H1 (cell line): ENCODE data around the gene EDA. TPM values are rescaled to one million over a fixed set of nuclear protein-coding genes. Genes with fewer than 3 reads are reported as not detected.

Experiments
- CTCF ChIA-PET: fragments of 300-600 bp; sonication (Branson Sonifier 250); formaldehyde crosslinking; loops from one replicate; lab custom pipeline; 2021; ENCODE audit not compliant: partially characterized antibody; lab: Charles Lee
- POLR2A ChIA-PET: fragments of 300-600 bp; sonication (Branson Sonifier 250); formaldehyde crosslinking; loops from one replicate; lab custom pipeline; 2021; ENCODE audit warnings: inconsistent platforms; ENCODE audit not compliant: partially characterized antibody; lab: Charles Lee
- DNase-seq, 2 experiments: peaks; one replicate each; pipeline versions ENCODE4 v3.0.0 to v3.0.0-alpha.2; 2010 to 2022; ENCODE audit warnings: low spot score in 2 of 2, low read depth in 1 of 2, mixed read lengths in 1 of 2
- FAIRE-seq: peaks from 2 replicates; lab custom pipeline; 2011; peaks lifted over from hg19 to GRCh38; lab: Jason Lieb, UNC
- H2AFZ ChIP-seq: 2 replicates; pipeline ENCODE4 v1.8.1; 2012; ENCODE audit warnings: low read length, inconsistent platforms
- H2AK5ac ChIP-seq: 2 replicates; pipeline ENCODE4 v1.6.1; 2013; ENCODE audit warnings: low read depth, low read length
- H2BK120ac ChIP-seq: replicated peaks from 2 replicates; pipeline ENCODE3; 2013; ENCODE audit warnings: low read depth, low read length, inconsistent platforms
- H2BK12ac ChIP-seq: 2 replicates; pipeline ENCODE4 v1.6.1; 2013; ENCODE audit warnings: low read depth, low read length
- H2BK15ac ChIP-seq: 2 replicates; pipeline ENCODE4 v1.6.1; 2013; ENCODE audit warnings: low read length
- H2BK20ac ChIP-seq: 2 replicates; pipeline ENCODE4 v1.6.1; 2013; ENCODE audit warnings: low read length
- H2BK5ac ChIP-seq: 2 replicates; pipeline ENCODE4 v1.6.1; 2013; ENCODE audit warnings: low read depth, low read length
- H3K14ac ChIP-seq: 2 replicates; pipeline ENCODE4 v1.6.1; 2013; ENCODE audit warnings: inconsistent platforms; ENCODE audit not compliant: insufficient read length
- H3K18ac ChIP-seq: 2 replicates; pipeline ENCODE4 v1.6.1; 2013; ENCODE audit warnings: low read length; ENCODE audit errors: extremely low read depth
- H3K23ac ChIP-seq: 2 replicates; pipeline ENCODE4 v1.6.1; 2013; ENCODE audit warnings: inconsistent platforms; ENCODE audit not compliant: insufficient read length
- H3K23me2 ChIP-seq: 2 replicates; pipeline ENCODE4 v1.6.1; 2013; ENCODE audit warnings: low read depth, low read length
- H3K27ac ChIP-seq: 2 replicates; pipeline ENCODE4 v1.6.1; 2011; ENCODE audit warnings: low read depth, low read length, inconsistent platforms
- H3K27me3 ChIP-seq, 4 experiments: replicated peaks in 1 of 4; 1 replicate in 1 of 4; 2 replicates in 3 of 4; pipeline versions ENCODE4 v1.6.1 to v1.8.1; 2011 to 2013; ENCODE audit warnings: low read length in 3 of 4, mild to moderate bottlenecking in 3 of 4, inconsistent platforms in 2 of 4, mixed read lengths in 2 of 4, moderate library complexity in 1 of 4; ENCODE audit not compliant: control insufficient read depth in 3 of 4, insufficient read depth in 3 of 4; ENCODE audit errors: extremely low read depth in 1 of 4
- H3K36me3 ChIP-seq, 4 experiments: 2 replicates each; pipeline versions ENCODE4 v1.6.1 to v1.8.1; 2011 to 2013; ENCODE audit warnings: mild to moderate bottlenecking in 4 of 4, low read length in 3 of 4, moderate library complexity in 2 of 4, control low read depth in 1 of 4, inconsistent platforms in 1 of 4; ENCODE audit not compliant: insufficient read depth in 4 of 4, control insufficient read depth in 2 of 4
- H3K4ac ChIP-seq: replicated peaks from 2 replicates; pipeline ENCODE3; 2013; ENCODE audit warnings: low read length, low read depth, mixed read lengths, inconsistent platforms; ENCODE audit not compliant: insufficient read length
- H3K4me1 ChIP-seq, 4 experiments: replicated peaks in 1 of 4; 1 replicate in 1 of 4; 2 replicates in 3 of 4; pipeline versions ENCODE4 v1.6.1 to v1.8.1; 2011 to 2013; ENCODE audit warnings: low read length in 3 of 4, inconsistent platforms in 2 of 4, mixed read lengths in 1 of 4; ENCODE audit not compliant: insufficient read depth in 4 of 4, control insufficient read depth in 3 of 4
- H3K4me2 ChIP-seq, 2 experiments: 2 replicates each; pipeline versions ENCODE4 v1.6.1 to v1.8.1; 2011 to 2013; ENCODE audit warnings: low read depth in 2 of 2, low read length in 2 of 2, control low read depth in 1 of 2, inconsistent platforms in 1 of 2, mild to moderate bottlenecking in 1 of 2; ENCODE audit not compliant: insufficient read depth in 1 of 2
- H3K4me3 ChIP-seq, 4 experiments: fragments of 200-600, 300-600 bp in 1 of 4; sonication (generic), shearing (Covaris generic), sonication (Bioruptor Twin) in 1 of 4; 2 replicates each; pipeline versions ENCODE4 v1.5.1 to v1.8.1; 2011 to 2016; ENCODE audit warnings: low read length in 4 of 4, low read depth in 3 of 4, control low read depth in 2 of 4, inconsistent platforms in 2 of 4, mild to moderate bottlenecking in 2 of 4, mixed read lengths in 1 of 4, moderate library complexity in 1 of 4; ENCODE audit not compliant: insufficient read depth in 2 of 4; ENCODE audit errors: extremely low read depth in 1 of 4
- H3K56ac ChIP-seq: replicated peaks from 2 replicates; pipeline ENCODE3; 2013; ENCODE audit warnings: low read depth, mild to moderate bottlenecking, mixed read lengths, low read length, inconsistent platforms; ENCODE audit not compliant: insufficient read length
- H3K79me1 ChIP-seq: 2 replicates; pipeline ENCODE4 v1.6.1; 2013; ENCODE audit warnings: low read depth, low read length, control low read depth
- H3K79me2 ChIP-seq, 2 experiments: 2 replicates each; pipeline versions ENCODE4 v1.6.1 to v1.8.1; 2012 to 2013; ENCODE audit warnings: low read length in 2 of 2, mild to moderate bottlenecking in 2 of 2, inconsistent platforms in 1 of 2; ENCODE audit not compliant: insufficient read depth in 2 of 2, control insufficient read depth in 1 of 2
- H3K9ac ChIP-seq, 4 experiments: replicated peaks in 1 of 4; 1 replicate in 1 of 4; 2 replicates in 3 of 4; pipeline versions ENCODE4 v1.6.1 to v1.8.1; 2011 to 2013; ENCODE audit warnings: low read depth in 3 of 4, low read length in 3 of 4, control low read depth in 2 of 4, mild to moderate bottlenecking in 2 of 4, moderate library complexity in 2 of 4, inconsistent platforms in 1 of 4; ENCODE audit errors: extremely low read depth in 1 of 4
- H3K9me3 ChIP-seq, 2 experiments: 2 replicates each; pipeline versions ENCODE4 v1.6.1 to v1.8.1; 2012 to 2013; ENCODE audit warnings: mild to moderate bottlenecking in 2 of 2, moderate library complexity in 2 of 2, control low read depth in 1 of 2, inconsistent platforms in 1 of 2, low read depth in 1 of 2, low read length in 1 of 2, mixed read lengths in 1 of 2; ENCODE audit not compliant: insufficient read depth in 2 of 2
- H4K20me1 ChIP-seq, 2 experiments: replicated peaks in 1 of 2; 2 replicates each; pipeline versions ENCODE3 to v1.8.1; 2011 to 2013; ENCODE audit warnings: inconsistent platforms in 2 of 2, low read length in 2 of 2, mild to moderate bottlenecking in 1 of 2; ENCODE audit not compliant: insufficient read depth in 2 of 2, control insufficient read depth in 1 of 2
- H4K5ac ChIP-seq: 2 replicates; pipeline ENCODE4 v1.6.1; 2013; ENCODE audit warnings: low read length, low read depth, mixed read lengths, inconsistent platforms; ENCODE audit not compliant: insufficient read length
- H4K8ac ChIP-seq: 2 replicates; pipeline ENCODE4 v1.8.0; 2013; ENCODE audit warnings: mild to moderate bottlenecking, moderate library complexity, low read length, inconsistent platforms; ENCODE audit not compliant: insufficient read depth; ENCODE audit errors: extremely low read depth
- H4K91ac ChIP-seq: replicated peaks from 2 replicates; pipeline ENCODE3; 2013; ENCODE audit warnings: low read length, mixed read lengths, inconsistent platforms; ENCODE audit not compliant: insufficient read length
- CTBP2 ChIP-seq: IDR thresholded peaks from 2 replicates; pipeline ENCODE4 v1.7.0; 2011; ENCODE audit warnings: borderline replicate concordance, mild to moderate bottlenecking, moderate library complexity, mixed read lengths, low read length; ENCODE audit not compliant: insufficient read depth, insufficient read length
- EP300 ChIP-seq, 2 experiments: IDR thresholded peaks; 1 replicate in 1 of 2; 2 replicates in 1 of 2; pipeline ENCODE4 v1.6.1; 2011 to 2012; ENCODE audit warnings: low read depth in 2 of 2, low read length in 2 of 2, mild to moderate bottlenecking in 2 of 2, borderline replicate concordance in 1 of 2, inconsistent platforms in 1 of 2, moderate library complexity in 1 of 2
- POU5F1 ChIP-seq: IDR thresholded peaks from 2 replicates; pipeline ENCODE4 v1.6.1; 2011; ENCODE audit warnings: low read depth, mild to moderate bottlenecking, low read length, moderate library complexity
- SUZ12 ChIP-seq: fragments of 200-600 bp; sonication (generic); IDR thresholded peaks from 2 replicates; pipeline ENCODE4 v1.6.1; 2012; ENCODE audit warnings: mild to moderate bottlenecking, inconsistent platforms, low read length, moderate library complexity, mixed read lengths
- ZNF274 ChIP-seq: IDR thresholded peaks from 2 replicates; pipeline ENCODE4 v1.7.0; 2012; ENCODE audit warnings: low read length, borderline replicate concordance; ENCODE audit errors: extremely low read depth
- WGBS, 2 experiments: shearing (Covaris generic) in 1 of 2; methylation state at CpG; one replicate each; pipeline versions ENCODE4 v1.1.6 to v1.1.7; 2013 to 2015; ENCODE audit warnings: low lambda C conversion rate in 2 of 2, mixed read lengths in 2 of 2, inconsistent platforms in 1 of 2, low coverage in 1 of 2, missing lambda C conversion rate in 1 of 2; ENCODE audit not compliant: insufficient replicate concordance in 2 of 2, insufficient coverage in 1 of 2, insufficient read length in 1 of 2; ENCODE audit errors: extremely low coverage in 1 of 2, missing lambda C conversion rate in 1 of 2; 5-methylcytosine and 5-hydroxymethylcytosine counted together
- polyA plus RNA-seq, 7 experiments: library from polyadenylated mRNA; depleted of rRNA in 3 of 7; stranded (reverse) in 5 of 7; unstranded in 2 of 7; fragments of >200 nt in 5 of 7; fragments of 200-250 nt in 2 of 7; gene quantifications; 1 replicate in 5 of 7; 2 replicates in 1 of 7; 4 replicates in 1 of 7; pipeline versions ENCODE4 v1.2.1 to v1.2.3, GENCODE V29; 2011 to 2013; ENCODE audit warnings: missing spikeins in 2 of 7, mixed read lengths in 2 of 7
- total RNA-seq: library from RNA; stranded (reverse); fragmentation: NEBNext Ultra II Directional; extraction: Animal tissue kit (Norgen Biotek cat#: 25700); gene quantifications from 2 replicates; pipeline ENCODE4 v1.2.1, GENCODE V29; 2021

EDA gene
- total and polyA plus RNA-seq, 2 of the 8 experiments (the other 6 are each of a cell fraction or from before 2014, with no cell fraction given): 7.5 to 10.5 TPM

DNA sequence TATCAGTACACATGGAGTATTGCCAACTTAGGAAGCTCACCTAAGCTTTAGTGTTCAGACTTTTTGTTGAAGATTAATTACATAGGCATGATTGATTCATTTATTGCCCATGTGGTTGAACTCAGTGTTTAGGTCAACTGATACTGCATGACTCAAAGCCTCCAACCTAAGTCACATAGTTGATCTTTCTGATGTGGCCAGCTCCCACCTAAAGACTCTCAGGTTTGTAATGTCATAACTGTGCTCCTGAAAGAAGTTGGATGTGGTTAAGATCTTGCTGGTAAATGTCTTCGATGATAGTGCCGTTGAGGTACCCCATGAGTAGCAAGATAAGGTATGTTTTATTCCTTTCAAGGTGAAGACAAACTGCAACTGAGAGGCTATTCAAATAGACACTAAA lies 192.5 kb downstream of the EDA start:
- no peak overlapping the region for H3K27ac ChIP-seq
- DNase-seq: no peak
- no peaks in the 10 kb centered on the region for H3K79me2 ChIP-seq
- CTCF ChIA-PET: no interaction called here
- no peak overlapping the region for H2AK5ac ChIP-seq
- H3K4me2 ChIP-seq: no peak overlapping the region
- POLR2A ChIA-PET: no interaction called here
- H3K56ac ChIP-seq: no peak overlapping the region
- H3K79me1 ChIP-seq: no peaks in the 10 kb centered on the region; the same call in 1 of the 2 replicates
- H3K4me3 ChIP-seq: no peak overlapping the region
- no peaks in the 10 kb centered on the region for H3K23me2 ChIP-seq
- WGBS, 2 experiments: 96% methylated on average over 2 of the region's 2 CpGs; no CpG with 5 or more reads in 1 of the 2 experiments
- no peak overlapping the region for H3K23ac ChIP-seq
- H3K14ac ChIP-seq: no peak overlapping the region
- FAIRE-seq: no peak
- H2BK5ac ChIP-seq: no peak overlapping the region
- no peak overlapping the region for H2BK20ac ChIP-seq
- H2BK15ac ChIP-seq: no peak overlapping the region
- no peaks in the 10 kb centered on the region for H3K27me3 ChIP-seq
- no peaks in the 10 kb centered on the region for H3K9me3 ChIP-seq
- H4K8ac ChIP-seq: no peak overlapping the region
- no peaks in the 10 kb centered on the region for H4K20me1 ChIP-seq
- no peak overlapping the region for H3K4ac ChIP-seq
- no peak overlapping the region for H4K91ac ChIP-seq
- no peaks in the 10 kb centered on the region for H3K36me3 ChIP-seq
- no peaks in the 10 kb centered on the region for H3K4me1 ChIP-seq
- H2BK12ac ChIP-seq: no peak overlapping the region
- H2BK120ac ChIP-seq: no peak overlapping the region
- H2AFZ ChIP-seq: no peak overlapping the region
- no peak overlapping the region for H3K9ac ChIP-seq
- no peak overlapping the region for H4K5ac ChIP-seq
- TF ChIP-seq ZNF274 (no peak), POU5F1 (no peak), CTBP2 (no peak), SUZ12 (no peak), EP300 (IDR thresholded peaks at IDR 0.05; ENCODE audit: borderline replicate concordance in 1 of 2, low read depth in 2 of 2, low read length in 2 of 2) (no peak)
- TF ChIP-seq, all 59 proteins: peak for 0
- H3K18ac ChIP-seq: no peak overlapping the region
